Right lobe of liver (tissue), 6 donors: ENCODE measurements around the gene MMP1. TPM values are rescaled to one million over a fixed set of nuclear protein-coding genes. Genes with fewer than 3 reads are reported as not detected.

Source experiments
- ATAC-seq, 4 donors: fragments of 200-7000 bp; cut with Tn5 transposase; one replicate each; pipeline ENCODE4 v1.9.1; 2020; ENCODE audit warnings: mild to moderate bottlenecking in 4 of 4, moderate library complexity in 4 of 4
- DNase-seq, 3 donors: peaks; one replicate each; pipeline ENCODE4 v3.0.0-alpha.2; 2020
- H3K27ac ChIP-seq, 3 donors: fragments of 200-600 bp; one replicate each; pipeline ENCODE4 v1.8.0; 2022
- H3K27me3 ChIP-seq, 2 donors: fragments of 200-600 bp; one replicate each; pipeline ENCODE4 v1.8.0; 2022
- H3K36me3 ChIP-seq, 4 donors: fragments of 200-600 bp; sonication (generic) in 1 of 4; one replicate each; pipeline versions ENCODE4 v1.5.1 to v1.8.0; 2017 to 2022; ENCODE audit warnings: control low read depth in 1 of 4
- H3K4me1 ChIP-seq, 4 donors: fragments of 200-600 bp; sonication (generic) in 1 of 4; one replicate each; pipeline versions ENCODE4 v1.5.1 to v1.8.0; 2017 to 2022; ENCODE audit warnings: control low read depth in 1 of 4
- H3K4me3 ChIP-seq, 3 donors: fragments of 200-600 bp; one replicate each; pipeline ENCODE4 v1.8.0; 2022
- H3K9me3 ChIP-seq, 4 donors: fragments of 200-600 bp; sonication (generic) in 1 of 4; one replicate each; pipeline versions ENCODE4 v1.5.1 to v1.8.0; 2017 to 2022; ENCODE audit warnings: control low read depth in 1 of 4
- CTCF ChIP-seq, 4 donors: fragments of 200-600 bp in 3 of 4; fragments of 450-650 bp in 1 of 4; IDR thresholded peaks; one replicate each; pipeline versions ENCODE4 v1.5.1 to v1.8.0; 2016 to 2022; ENCODE audit warnings: antibody characterized with exemption in 4 of 4, mild to moderate bottlenecking in 2 of 4
- POLR2A ChIP-seq: fragments of 450-650 bp; IDR thresholded peaks from one replicate; pipeline ENCODE4 v1.6.1; 2017; ENCODE audit warnings: antibody characterized with exemption, mild to moderate bottlenecking
- WGBS: methylation state at CpG from one replicate; pipeline ENCODE4 v1.1.6; 2018; ENCODE audit warnings: low coverage, low lambda C conversion rate; ENCODE audit not compliant: insufficient coverage; ENCODE audit errors: missing lambda C conversion rate; 5-methylcytosine and 5-hydroxymethylcytosine counted together
- intact Hi-C, 2 donors: fragments of 100-400 bp; cut with DNase I; formaldehyde crosslinking; loops; one replicate each; pipeline versions ENCODE4 v1.11.2 to v1.14.1; 2022
- long read RNA-seq: library from polyadenylated mRNA; unstranded; transcript quantifications from one replicate; pipeline ENCODE4 v2.0.0, GENCODE V29; 2019
- total RNA-seq, 6 experiments: library from RNA; depleted of rRNA in 2 of 6; stranded (reverse); fragments of >200 nt in 2 of 6; fragmentation: NEBNext Ultra II Directional in 3 of 6; extraction: Animal tissue kit (Norgen Biotek cat#: 25700) in 3 of 6; gene quantifications; one replicate each; pipeline versions ENCODE4 v1.1.0 to v1.2.4, GENCODE V29; 2016 to 2023
- donor health status: DM: no; HTN: yes; CAD: no.
- donor health status: DM: no; HTN: no; CAD: no.
- donor health status: DM: no; HTN: no; CAD: no.
- donor health status: DM: no; HTN: yes; CAD: no.
- donor health status: DM: no; HTN: yes; CAD: no.

The MMP1 gene
- under 1 TPM in 1 of 6 experiments, not detected in 5; 0.22 TPM for total RNA-seq
- long read RNA-seq: 0 reads

DNA sequence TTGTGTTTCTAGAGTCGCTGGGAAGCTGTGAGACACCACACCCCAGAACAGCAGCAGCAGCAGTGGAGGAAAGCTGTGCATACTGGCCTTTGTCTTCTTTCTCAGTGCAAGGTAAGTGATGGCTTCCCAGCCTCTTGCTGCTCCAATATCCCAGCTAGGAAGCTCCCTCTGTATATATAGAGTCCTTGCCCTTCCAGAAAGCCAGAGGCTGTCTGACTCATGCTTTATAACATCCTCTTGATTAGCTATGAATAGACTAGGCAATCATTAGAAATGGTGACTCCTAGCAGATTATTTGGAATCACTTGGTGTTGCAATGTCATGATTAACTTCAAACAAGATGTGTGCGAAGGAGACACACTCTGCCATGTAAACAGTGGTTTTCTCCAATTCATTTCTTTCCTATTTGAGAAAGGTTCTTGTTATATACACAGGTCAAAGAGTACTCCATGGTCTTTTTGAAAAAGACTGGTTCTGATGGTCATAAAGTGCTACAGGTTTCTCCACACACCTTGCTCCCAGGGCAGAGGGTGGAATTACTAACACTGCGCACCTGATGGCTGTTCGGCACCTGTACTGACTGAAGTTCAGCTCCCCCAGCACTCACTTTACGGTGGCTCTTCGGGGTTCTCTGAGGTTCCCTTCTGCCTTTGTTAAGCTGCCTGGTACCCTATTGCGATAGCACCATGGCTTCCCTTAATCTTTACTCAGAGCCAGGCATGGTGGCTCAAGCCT lies at the start of gene MMP1:
TSS of gene MMP1 (minus strand) at position 149 of the 735 bp plus-strand sequence. CDS start at position 81, 68 bp downstream.
- Histone ChIP-seq H3K4me3 (no peak within 1 kb of the TSS), H3K4me1 (no peaks in the 10 kb centered on the region), H3K27ac (no peak within 1 kb of the TSS), H3K36me3 (no peaks in the 10 kb centered on the region), H3K9me3 (no peaks in the 10 kb centered on the region), H3K27me3 (no peaks in the 10 kb centered on the region)
- ATAC-seq (peak in 1 of 4 donors; percentile 14), DNase-seq (no peak)
- intact Hi-C loops: no loop called here
- WGBS: 48% methylated on average over 3 of the region's 7 CpGs
- TF ChIP-seq POLR2A (no peak), CTCF (IDR thresholded peaks at IDR 0.05) (no peak)

- no peak overlapping the region for H3K4me3 ChIP-seq
- H3K36me3 ChIP-seq: no peaks in the 10 kb centered on the region
- no peak for TF ChIP-seq POLR2A
- no peak for TF ChIP-seq CTCF (IDR thresholded peaks at IDR 0.05)
- intact Hi-C loops: no loop called here
- no peaks in the 10 kb centered on the region for H3K9me3 ChIP-seq
- 35% methylated on average over 3 of the region's 3 CpGs for WGBS
- no peaks in the 10 kb centered on the region for H3K27me3 ChIP-seq
- no peaks in the 10 kb centered on the region for H3K4me1 ChIP-seq
- ATAC-seq (no peak), DNase-seq (no peak)
- H3K27ac ChIP-seq: no peak overlapping the region
Observed at GRCh38 chr11:102846292-102846691, 48.3 kb upstream of the MMP1 start.

DNA sequence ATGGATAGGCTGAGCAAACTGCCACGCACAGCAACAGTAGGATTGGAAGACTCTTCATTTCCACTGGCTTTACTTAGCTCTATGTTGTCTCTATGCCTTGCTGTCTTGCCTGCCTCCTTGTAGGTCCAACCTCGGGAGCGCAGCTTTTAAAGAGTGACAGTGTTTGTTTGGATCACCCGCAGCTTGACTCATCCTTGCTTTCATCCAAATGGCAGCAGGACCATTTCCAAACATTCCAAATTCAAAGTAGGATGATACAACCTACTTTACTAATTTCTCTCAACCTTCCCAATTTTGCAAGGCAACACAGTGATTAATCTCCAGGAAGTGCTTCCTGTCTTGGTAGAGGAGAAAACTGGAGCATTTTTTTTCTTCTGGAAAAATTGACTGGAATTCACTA lies 45.5 kb upstream of the MMP1 start, which contains the start of gene MMP3:
TSS of gene MMP3 (minus strand) at position 121 of the 400 bp plus-strand sequence. CDS start at position 58, 63 bp downstream.
- Histone ChIP-seq H3K9me3 (no peaks in the 10 kb centered on the region), H3K27ac (no peak within 1 kb of the TSS), H3K27me3 (no peaks in the 10 kb centered on the region), H3K36me3 (no peaks in the 10 kb centered on the region), H3K4me3 (no peak within 1 kb of the TSS), H3K4me1 (no peaks in the 10 kb centered on the region)
- intact Hi-C loops: no loop called here
- DNase-seq: no peak
- WGBS: 55% methylated on average over 4 of the region's 4 CpGs
- TF ChIP-seq CTCF (IDR thresholded peaks at IDR 0.05): no peak
- no peak for TF ChIP-seq POLR2A
- ATAC-seq: no peak

- H3K36me3 ChIP-seq: no peaks in the 10 kb centered on the region
- DNase-seq (no peak), ATAC-seq (no peak)
- H3K4me3 ChIP-seq: no peak overlapping the region
- 15% methylated on average over 1 of the region's 1 CpG for WGBS
- intact Hi-C loops: no loop called here
- H3K4me1 ChIP-seq: no peaks in the 10 kb centered on the region
- H3K27ac ChIP-seq: no peak overlapping the region
- H3K27me3 ChIP-seq: no peaks in the 10 kb centered on the region
- no peak for TF ChIP-seq CTCF (IDR thresholded peaks at IDR 0.05)
- no peak for TF ChIP-seq POLR2A
- H3K9me3 ChIP-seq: no peaks in the 10 kb centered on the region
Observed at GRCh38 chr11:102842930-102843329, 45.0 kb upstream of the MMP1 start.
